HuH-7 (cell line): ENCODE results near the gene SH3RF3.

Experiments
- DNase-seq: peaks from one replicate; pipeline ENCODE4 v3.0.0; 2011; ENCODE audit warnings: low spot score

The SH3RF3 gene

DNA sequence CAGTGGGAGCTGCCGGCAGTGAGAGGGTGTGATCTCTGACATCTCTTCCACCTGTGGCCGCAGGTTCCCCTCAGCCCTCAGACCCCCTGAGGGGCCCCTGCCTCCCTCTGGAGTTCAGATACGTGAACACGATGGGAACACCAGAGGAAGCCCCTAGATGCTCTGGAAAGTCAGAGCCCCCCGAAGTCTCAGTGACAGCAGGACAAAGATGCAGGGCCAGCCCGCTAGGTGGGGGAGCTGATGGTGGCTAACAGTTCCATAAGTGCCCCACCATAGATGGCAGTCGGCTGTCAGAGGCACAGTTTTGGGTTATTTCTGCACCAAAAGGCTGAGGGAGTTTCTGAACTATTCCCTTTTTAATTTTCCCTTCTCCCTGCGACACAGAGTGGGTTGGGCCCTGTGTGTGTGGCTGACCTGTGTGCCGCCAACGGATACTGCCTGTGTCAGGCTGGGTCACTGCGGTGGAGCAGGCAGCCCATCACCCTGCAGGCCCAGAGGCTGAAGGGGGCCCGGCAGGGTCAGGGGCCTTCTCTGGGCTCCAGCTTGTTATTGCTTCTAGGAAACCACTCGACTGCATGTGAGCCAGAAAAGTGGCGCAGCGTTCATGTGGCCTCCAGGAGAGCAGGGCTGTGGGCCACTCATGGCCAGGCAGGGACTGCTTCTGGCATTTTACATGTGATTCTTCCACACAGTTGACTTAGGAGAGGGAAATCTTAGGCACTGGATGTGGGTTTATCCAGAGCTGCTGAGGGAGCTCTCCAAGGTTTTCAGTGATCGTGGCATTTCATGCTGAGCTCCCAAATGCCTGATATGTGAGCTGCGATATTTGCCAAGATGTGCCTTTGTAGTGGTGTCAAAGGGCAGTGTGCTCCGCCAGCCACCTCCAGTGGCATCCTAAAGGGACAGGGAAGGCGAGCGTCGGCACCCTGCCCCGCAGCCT lies 225.1 kb downstream of the SH3RF3 start:
- no peak for DNase-seq

DNA sequence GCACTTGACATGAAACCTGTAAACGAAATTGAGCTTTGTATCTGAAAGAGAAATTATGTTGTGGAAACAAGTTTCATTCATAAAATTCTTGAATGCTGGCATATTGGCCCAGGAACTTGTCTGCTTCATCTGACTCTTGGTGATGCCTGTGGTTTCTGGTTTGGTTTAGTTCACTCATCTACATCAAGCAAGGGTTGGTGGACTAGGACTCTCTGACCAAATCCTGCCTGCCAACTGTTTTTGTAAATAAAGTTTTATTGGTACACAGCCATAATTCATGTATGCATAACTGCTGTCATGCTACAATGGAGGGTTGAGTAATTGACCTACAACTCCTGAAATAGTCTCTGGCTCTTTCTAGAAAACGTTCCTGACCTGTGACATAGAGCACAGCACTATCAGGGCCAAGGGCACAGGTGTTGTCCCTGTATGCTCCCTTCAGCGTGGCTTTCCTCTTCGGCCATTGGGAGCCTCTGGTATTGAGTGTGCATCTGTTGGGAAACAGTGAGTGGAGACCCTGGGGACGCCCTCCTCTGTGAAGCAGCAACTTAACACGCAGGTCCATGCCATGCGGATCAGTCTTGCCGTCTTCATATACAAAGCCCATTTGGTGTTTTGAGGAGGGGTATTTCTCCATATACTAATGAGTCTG lies 226.3 kb downstream of the SH3RF3 start:
- DNase-seq, result no peak

DNA sequence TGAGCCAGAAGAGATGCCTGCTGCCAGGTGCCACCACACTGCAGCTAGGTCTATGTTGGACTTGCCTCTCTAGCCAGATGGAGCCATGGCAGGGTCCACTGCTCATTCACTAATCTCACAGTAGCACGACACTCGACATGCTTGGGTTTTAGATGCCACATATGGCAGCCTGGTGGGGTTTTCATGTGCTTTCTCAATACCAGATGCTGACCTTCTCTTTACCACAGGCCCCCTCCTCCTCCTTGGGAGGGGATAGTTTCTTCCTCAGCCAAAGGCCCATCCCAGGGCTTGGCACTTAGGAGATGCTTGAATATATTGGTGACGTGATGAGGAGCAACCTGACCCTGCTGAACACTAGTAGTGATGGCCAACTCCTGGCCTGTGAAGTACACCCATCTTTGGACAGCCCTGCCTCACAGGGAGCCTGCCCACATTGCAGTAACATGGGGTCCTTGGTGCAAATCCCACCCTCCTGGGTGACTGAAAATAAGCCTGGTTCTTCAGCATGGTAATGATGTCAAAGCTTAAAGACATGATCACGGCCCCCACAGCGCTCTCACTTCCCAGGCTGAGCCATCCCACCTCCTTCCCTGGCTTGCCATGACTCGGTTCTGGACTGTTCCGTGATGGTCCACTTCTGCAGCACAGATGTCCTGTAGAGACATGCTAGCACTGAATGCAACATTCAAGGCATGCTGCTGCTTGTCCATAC lies 227.5 kb downstream of the SH3RF3 start:
- DNase-seq, result no peak

DNA sequence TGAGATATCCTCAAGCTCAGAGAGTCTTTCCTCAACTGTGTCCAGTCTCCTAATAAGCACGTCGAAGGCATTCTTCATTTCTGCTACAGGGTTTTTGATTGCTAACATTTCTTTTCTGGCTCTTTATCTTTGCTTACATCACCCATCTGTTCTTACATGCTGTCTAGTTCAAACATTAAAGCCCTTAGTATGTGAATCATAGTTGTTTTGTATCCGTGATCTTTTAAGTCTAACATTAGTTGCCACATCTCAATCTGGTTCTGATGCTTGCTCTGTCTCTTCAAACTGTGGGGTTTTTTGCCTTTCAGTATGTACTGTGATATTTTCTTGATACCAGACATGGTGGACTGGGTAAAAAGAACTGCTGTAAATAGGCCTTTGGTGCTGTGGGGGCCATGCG lies 235.2 kb downstream of the SH3RF3 start:
- no peak for DNase-seq

DNA sequence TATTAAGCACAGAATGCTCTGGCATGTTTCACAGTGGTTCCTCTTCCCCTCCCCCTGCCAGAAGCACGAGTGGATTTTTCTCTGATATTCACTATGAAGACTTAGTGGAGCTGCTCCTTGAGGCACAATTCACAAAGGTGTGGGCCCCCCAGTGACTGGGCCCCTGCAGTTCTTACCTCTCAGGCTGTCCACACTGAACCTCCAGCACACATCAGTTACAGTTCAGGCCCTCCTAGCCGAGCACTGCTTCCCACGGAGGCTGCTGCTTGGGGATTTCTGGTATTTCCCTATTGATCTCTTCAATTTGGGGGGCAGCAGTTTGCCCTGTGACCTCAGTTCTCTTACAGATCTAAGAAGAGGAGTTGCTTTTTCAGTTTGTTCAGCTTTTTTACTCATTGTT lies 236.1 kb downstream of the SH3RF3 start:
- no peak for DNase-seq

DNA sequence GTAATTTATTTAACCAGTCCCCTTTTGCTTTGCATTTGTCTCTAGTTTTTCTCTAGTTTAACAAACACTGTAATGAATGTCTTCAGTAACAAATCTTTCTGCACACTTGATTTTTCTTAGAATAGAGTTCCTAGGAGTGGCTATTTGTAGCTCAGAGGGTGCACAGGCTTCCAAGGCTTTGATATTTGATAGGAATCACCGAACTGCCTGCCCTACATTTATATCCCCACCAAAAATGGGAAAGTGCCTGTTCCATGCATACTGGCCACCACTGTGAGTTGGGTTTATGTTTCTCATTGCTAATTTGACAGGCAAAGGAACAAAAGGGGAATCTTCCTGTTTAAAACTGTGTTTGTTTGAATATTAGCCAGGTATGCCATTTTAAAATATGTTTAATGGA lies 238.7 kb downstream of the SH3RF3 start:
- DNase-seq, result no peak

DNA sequence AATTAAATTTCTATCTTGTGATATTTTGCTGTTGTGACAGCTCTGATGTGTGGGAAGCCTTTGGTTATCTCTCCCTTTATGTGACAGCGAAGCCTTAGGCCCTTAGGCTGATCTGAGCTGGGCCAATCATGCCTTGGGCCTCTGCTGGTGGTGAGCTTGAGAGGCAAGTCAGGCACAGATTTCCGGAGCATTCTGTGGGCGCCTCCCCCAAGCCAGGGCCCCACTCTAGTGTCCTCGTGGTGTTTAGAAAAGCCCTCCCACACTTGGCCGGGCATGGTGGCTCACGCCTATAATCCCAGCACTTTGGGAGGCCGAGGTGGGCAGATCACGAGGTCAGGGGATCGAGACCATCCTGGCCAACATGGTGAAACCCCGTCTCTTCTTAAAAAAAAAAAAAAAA lies 239.8 kb downstream of the SH3RF3 start:
- DNase-seq, result no peak

DNA sequence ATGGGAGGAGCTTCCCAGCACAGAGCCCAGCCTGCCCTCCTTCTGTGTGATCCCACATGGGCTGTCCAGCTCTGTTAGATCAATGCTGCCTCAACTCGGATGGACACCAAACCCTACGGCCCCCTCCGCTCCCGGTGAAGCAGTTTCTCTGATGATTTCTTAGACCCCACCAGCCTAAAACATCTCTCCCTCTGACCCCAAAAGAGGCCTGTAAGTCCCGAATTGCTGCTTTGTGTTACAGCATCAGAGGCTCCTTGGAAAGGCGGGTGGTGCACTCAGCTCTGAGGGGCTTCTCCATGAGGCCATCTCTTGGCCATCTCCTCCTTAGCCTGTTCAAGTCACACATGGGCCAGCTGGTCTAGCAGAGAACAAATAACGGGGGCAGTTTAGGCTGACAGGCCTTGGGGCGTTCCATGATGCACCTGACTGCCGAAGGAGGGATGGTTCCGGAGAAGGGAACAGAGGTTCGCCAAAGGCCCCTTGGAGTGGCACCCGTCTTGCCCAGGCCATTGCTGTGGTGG lies 240.7 kb downstream of the SH3RF3 start:
- DNase-seq, result no peak

DNA sequence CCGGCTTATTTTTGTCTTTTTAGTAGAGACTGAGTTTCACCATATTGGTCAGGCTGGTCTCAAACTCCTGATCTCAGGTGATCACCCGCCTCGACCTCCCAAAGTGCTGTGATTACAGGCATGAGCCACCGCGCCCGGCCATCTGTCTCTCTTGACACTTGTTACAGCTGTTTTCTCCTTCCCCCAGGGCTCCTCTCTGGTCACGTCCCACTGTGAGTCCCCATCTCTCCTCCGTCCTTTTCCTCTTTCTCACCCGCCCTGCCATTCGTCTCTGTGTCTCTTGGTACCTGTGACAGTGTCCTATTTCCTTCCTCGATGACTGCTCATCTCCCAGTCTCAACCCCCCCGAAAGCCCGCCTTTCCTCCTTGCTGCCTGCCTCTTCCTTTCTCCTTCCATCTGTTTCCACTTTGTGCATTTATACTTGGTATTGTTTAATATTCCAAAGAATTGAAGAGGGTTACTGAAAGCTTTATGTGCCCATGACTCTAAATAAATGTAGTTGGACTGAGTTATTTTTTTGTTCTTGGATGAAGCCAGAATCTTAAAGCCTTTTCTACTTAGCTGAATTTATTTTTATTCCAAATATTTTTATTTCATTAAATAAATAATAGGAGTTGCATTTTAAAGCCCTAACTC lies 241.5 kb downstream of the SH3RF3 start:
- no peak for DNase-seq

DNA sequence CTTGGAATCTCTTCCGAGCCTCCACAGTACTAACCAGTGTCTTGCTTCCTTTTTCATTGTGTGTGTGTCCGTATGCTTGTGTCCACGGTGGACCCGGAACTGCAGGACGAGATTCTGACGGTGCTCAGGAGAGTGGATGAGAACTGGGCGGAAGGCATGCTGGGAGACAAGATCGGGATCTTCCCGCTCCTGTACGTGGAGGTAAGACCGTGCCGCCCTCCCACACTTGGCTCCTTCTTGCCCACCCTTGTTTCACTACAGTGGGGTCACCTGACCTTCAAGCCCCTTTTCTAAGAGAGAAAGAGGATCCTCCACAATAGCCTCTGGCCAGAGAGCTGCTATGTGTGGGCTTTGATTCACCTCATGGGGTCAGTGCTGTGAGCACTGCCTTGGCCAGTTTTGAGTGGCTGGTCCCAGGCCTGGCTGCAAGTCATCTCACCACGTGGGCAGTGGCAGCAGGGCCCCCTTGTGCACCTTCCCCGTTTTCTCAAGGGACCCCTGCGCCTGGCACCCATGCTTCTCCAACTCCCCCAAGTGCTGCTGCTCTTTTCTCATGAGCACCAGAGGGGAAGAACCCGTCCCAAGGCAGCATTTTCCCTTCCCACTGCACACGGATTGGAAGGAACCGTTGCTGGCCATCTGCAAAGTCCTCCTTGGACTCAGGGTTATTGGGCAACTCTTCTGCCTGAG lies 242.6 kb downstream of the SH3RF3 start:
- DNase-seq, result no peak

DNA sequence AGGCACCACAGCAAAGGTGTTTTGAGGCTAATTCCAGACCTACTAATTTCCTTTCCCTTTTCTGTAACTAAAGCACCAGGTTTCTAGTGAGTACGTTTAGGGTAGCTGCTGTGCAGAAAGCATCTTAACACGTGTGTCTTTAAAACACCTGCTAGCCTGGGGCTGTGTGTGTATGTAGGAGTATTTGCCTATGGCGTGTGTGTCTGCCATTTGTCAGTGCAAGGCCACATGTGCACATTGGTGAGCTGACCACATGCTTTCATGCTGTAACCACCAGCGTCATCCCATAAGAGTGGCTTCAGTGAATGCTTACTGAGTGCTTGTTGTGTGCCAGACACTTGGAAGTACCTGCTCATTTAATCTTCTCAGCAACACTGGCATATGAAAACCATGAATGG lies 243.2 kb downstream of the SH3RF3 start:
- no peak for DNase-seq

DNA sequence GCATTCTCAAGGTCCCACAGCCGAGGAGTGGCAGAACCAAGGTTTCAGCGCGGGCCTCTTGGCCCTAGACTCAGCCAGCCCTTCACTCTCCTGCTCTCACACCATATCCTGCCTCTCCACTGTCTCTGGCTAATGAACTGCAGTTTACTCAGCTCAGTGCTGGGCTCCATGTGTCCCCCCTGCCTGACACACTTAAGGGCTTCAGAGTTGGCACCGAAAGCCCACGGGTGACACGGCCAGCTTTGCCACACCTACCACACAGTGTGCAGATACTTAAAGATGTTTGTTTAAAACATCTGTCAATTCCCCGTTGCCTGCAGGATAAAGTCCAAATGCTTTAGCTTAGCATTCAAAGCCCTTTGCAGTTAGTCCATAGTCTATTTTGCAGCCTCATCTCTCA lies 243.6 kb downstream of the SH3RF3 start:
- no peak for DNase-seq

DNA sequence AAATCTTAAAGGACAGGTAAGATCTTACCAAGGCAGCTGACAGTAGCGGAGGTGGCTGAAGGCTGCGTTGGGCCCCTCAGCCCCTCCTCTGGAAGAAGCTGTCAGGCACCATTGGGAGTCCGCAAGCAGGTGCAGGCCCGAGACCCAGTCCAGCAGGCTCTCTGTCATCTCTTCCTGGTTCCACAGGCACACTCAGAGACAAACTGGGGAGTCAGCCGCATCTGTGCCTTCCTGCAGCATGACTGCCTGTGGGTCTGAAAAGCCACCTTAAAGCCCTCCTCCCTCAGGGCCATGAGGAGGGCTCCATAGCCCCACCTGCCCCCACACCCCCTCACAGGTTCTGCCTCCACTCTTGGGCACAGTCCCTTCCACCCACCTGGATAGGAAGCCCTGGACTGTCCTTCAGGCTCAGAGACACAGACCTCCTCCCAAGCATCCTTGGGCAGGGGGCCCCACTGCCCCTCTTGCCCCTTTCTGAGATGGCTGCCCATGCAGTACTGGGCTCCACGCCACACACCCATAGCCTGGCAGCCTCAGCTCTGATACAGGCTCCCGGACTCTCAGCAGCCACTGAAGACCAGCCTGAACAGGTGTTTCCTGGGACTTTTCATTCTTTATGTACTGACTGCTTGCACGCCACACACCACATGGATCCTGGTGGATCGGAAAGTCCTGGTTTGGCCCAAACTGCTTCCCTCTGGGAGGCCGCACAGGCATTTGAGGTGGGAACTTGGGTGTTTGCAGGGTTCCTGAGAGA lies 245.0 kb downstream of the SH3RF3 start:
- DNase-seq, result no peak

DNA sequence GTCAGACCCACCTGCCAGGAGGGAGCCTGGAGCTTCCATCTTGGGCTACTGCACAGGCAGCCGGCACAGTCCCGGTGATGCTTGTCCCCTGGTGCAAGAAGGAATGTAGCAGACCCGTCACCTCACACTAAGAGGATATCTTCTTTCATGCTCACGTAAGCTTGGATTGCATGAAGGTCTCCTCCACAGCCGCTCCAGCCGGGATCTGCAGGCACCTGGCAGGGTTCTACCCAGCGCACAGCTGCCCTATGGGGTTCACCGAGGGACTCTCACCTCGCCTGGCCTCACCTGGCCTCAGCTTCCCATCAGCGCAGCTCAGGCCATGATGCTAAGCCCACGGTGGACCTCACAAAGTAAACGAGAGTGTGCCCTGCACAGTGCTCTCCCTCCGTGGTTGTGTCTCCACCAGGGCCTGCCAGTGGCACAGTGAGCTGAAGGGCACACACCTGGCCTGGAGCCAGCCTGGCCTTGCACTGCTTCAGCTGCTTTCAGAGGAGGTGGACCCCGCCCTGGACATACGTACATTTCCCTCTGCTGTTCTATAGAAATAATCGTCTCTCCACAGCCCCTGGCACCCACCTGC lies 245.6 kb downstream of the SH3RF3 start:
- no peak for DNase-seq

DNA sequence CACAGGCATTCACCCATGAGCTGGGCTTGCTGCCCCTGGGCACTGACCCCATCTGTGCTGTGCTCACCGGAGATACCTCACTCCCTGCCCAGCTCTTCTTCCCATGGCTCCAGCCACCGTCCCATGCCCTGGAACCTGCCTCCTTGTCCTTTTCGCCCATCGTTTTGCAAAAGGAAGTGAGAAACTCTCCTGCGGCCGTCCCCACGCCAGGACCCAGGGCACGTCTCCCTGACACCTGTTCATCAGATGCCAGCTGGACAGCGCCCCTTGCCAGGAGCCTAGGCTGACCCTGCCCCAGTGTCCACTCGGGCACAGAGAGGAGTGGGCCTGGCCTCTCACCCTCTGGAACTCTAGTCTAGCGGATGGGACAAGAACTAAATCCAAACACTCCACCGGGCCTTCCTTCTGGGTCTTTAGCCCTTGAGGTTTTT lies 246.1 kb downstream of the SH3RF3 start:
- no peak for DNase-seq

DNA sequence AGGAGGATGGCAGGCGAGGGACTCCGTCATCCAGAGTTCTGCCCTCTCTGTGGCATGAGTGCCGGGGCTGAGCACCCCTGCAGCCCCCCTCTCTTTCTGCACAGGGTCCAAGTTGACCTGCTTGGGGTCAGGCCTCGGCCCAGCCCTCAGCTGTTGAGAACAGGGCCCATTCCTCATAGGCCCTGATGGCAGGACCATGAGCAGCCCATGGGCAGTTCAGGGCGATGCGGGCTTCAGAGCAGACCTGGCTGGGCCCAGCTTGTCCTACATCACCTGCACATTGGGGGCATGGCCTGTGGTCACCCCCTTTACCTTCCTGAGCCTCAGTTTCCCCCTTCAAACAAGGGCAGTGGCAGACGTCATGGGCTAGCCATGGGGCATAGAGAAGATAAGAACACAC lies 246.7 kb downstream of the SH3RF3 start:
- DNase-seq, result no peak

DNA sequence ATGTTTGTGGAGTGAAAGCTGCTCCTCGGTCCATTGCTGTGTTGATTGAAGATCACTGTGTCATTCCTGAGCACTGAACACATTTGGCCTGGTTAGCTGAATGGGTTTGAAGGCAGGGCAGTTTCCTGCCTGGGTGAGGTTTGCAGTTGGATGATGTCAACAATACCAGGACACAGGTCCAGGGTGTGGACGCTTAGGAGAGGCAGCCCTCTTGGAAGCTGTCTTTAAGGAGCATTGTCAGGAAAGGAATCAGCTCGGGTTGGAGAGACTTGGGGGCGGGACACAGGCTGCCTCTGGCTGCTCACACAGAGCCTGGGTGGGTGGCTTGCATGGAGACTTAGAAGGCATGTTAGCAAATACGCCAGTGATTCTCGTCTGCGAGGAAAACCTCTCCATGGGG lies 247.1 kb downstream of the SH3RF3 start:
- DNase-seq, result no peak

DNA sequence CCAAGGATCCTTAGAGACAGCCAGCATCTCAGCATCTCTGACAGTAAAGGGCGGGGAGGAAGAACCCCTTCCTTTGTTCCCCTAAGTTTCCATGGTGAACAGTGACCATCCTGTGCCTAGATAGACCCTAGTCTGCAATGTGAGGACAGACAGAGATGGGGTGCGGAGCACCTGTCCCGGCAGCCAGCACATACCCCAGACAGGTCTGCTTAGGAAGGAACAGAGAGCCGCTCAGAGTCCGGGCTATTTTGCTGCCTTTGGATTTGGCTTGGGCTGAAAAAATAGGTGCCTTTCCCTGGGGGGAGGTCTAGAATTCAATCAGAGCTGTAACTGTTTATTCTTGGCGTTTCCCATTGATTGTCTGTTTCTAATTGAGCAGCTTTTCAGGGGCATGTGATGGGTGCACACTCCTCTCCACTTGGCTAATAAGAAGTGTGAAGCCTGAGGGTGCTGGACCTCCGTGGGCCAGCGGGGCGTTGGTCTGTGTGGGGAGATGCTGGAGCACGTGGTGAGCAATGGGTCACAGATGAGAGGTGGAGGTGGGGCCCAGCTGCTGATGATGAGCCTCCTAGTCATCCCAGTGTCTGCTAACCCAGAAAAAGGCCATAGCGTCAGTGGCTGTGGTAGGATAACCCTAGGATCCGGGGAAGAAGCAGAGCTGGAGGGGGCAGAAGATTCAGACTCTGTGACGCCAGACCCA lies 247.9 kb downstream of the SH3RF3 start:
- DNase-seq, result no peak

DNA sequence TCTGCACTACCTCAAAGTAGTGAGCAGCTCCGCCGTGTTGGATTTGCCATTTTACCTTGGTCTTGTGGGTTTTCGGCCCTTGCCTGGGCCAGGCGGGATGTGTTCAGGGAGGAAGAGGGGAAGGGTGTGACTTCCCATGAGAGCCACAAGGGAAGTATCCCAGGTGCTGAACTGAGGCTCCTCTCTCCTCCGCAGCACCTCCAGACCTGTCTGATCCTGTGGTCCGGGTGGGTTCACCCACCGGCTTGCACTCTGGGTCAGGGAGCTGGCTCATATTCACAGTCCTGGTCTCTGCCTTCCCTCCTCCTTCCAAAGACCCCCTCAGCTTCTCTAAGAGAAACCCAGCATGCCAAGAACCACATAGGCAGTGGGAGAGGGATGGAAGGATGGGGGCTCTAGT lies 249.0 kb downstream of the SH3RF3 start:
- no peak for DNase-seq

DNA sequence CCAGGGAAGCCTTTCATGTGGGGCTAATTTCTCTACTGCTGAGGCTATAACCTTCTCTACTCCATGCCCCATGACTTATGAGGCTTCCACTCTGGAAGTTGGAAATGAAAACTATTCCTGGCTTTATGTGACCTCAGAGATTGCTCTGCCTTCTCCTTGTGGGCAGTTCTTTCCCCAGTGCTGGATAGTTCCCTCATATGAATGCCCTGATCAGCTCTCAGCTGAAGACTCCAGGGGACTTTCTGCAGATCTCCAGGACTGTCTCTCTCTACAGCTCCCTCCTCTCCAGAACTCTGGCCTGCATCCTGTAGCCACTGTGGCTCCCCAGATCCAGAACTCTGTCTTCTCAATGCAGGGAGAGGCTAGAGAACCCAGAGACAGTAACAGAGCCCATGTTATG lies 249.7 kb downstream of the SH3RF3 start:
- no peak for DNase-seq
